ENCODE results near the gene ARHGAP15.

The ARHGAP15 gene

GRCh38 chr2:143148757-143149156 lies 19.5 kb downstream of the ARHGAP15 start:
- Histone ChIP-seq H3K36me3 (replicated peaks; ENCODE audit: insufficient read depth, low read length) (no peaks in the 10 kb centered on the region), H2AFZ (ENCODE audit: low read length) (no peak overlapping the region), H3K4me1 (ENCODE audit: low read length) (no peaks in the 10 kb centered on the region), H3F3A (ENCODE audit: insufficient read depth, low read length) (no peaks in the 10 kb centered on the region), H3K27ac (ENCODE audit: low read length) (no peak overlapping the region), H3K79me2 (ENCODE audit: low read length) (no peaks in the 10 kb centered on the region), H4K20me1 (ENCODE audit: insufficient read depth, low read length) (no peaks in the 10 kb centered on the region), H3K9me2 (replicated peaks; ENCODE audit: insufficient read depth, low read length) (no peaks in the 10 kb centered on the region), H3K9me3 (replicated peaks; ENCODE audit: insufficient read depth, low read length) (no peaks in the 10 kb centered on the region), H3K9ac (ENCODE audit: low read length) (no peak overlapping the region), H3K4me3 (ENCODE audit: low read length) (no peak overlapping the region), H3K27me3 (replicated peaks; ENCODE audit: insufficient read depth, low read length) (no peaks in the 10 kb centered on the region), H3K4me2 (ENCODE audit: low read depth, low read length) (no peak overlapping the region)
- DNase-seq = no peak
- TF ChIP-seq EZH2 (optimal IDR thresholded peaks at IDR 0.05; ENCODE audit: low read depth, low read length) = no peak
- TF ChIP-seq CTCF (IDR thresholded peaks at IDR 0.05; ENCODE audit: low read length) = no peak
- no peak for TF ChIP-seq EZH2phosphoT487 (IDR thresholded peaks at IDR 0.05; ENCODE audit: low read length)

GRCh38 chr2:143150287-143150686 lies 21.1 kb downstream of the ARHGAP15 start:
- Histone ChIP-seq H3K79me2 (ENCODE audit: low read length) (no peaks in the 10 kb centered on the region), H4K20me1 (ENCODE audit: insufficient read depth, low read length) (no peaks in the 10 kb centered on the region), H3K9me3 (replicated peaks; ENCODE audit: insufficient read depth, low read length) (no peaks in the 10 kb centered on the region), H3K4me3 (ENCODE audit: low read length) (no peak overlapping the region), H3K36me3 (replicated peaks; ENCODE audit: insufficient read depth, low read length) (no peaks in the 10 kb centered on the region), H3K4me1 (ENCODE audit: low read length) (no peaks in the 10 kb centered on the region), H3K9me2 (replicated peaks; ENCODE audit: insufficient read depth, low read length) (no peaks in the 10 kb centered on the region), H3K27me3 (replicated peaks; ENCODE audit: insufficient read depth, low read length) (no peaks in the 10 kb centered on the region), H2AFZ (ENCODE audit: low read length) (no peak overlapping the region), H3K27ac (ENCODE audit: low read length) (no peak overlapping the region), H3F3A (ENCODE audit: insufficient read depth, low read length) (no peaks in the 10 kb centered on the region), H3K4me2 (ENCODE audit: low read depth, low read length) (no peak overlapping the region), H3K9ac (ENCODE audit: low read length) (no peak overlapping the region)
- TF ChIP-seq EZH2 (optimal IDR thresholded peaks at IDR 0.05; ENCODE audit: low read depth, low read length) (no peak), EZH2phosphoT487 (IDR thresholded peaks at IDR 0.05; ENCODE audit: low read length) (no peak), CTCF (IDR thresholded peaks at IDR 0.05; ENCODE audit: low read length) (no peak)
- DNase-seq = no peak

GRCh38 chr2:143151111-143151752 lies 22.0 kb downstream of the ARHGAP15 start:
- Histone ChIP-seq H2AFZ (ENCODE audit: low read length) (no peak overlapping the region), H3K4me3 (ENCODE audit: low read length) (no peak overlapping the region), H3K9me2 (replicated peaks; ENCODE audit: insufficient read depth, low read length) (no peaks in the 10 kb centered on the region), H3K4me2 (ENCODE audit: low read depth, low read length) (no peak overlapping the region), H4K20me1 (ENCODE audit: insufficient read depth, low read length) (no peaks in the 10 kb centered on the region), H3K9ac (ENCODE audit: low read length) (no peak overlapping the region), H3F3A (ENCODE audit: insufficient read depth, low read length) (no peaks in the 10 kb centered on the region), H3K27ac (ENCODE audit: low read length) (no peak overlapping the region), H3K27me3 (replicated peaks; ENCODE audit: insufficient read depth, low read length) (no peaks in the 10 kb centered on the region), H3K36me3 (replicated peaks; ENCODE audit: insufficient read depth, low read length) (no peaks in the 10 kb centered on the region), H3K79me2 (ENCODE audit: low read length) (no peaks in the 10 kb centered on the region), H3K4me1 (ENCODE audit: low read length) (no peaks in the 10 kb centered on the region), H3K9me3 (replicated peaks; ENCODE audit: insufficient read depth, low read length) (no peaks in the 10 kb centered on the region)
- TF ChIP-seq EZH2phosphoT487 (IDR thresholded peaks at IDR 0.05; ENCODE audit: low read length) = no peak
- no peak for TF ChIP-seq EZH2 (optimal IDR thresholded peaks at IDR 0.05; ENCODE audit: low read depth, low read length)
- no peak for TF ChIP-seq CTCF (IDR thresholded peaks at IDR 0.05; ENCODE audit: low read length)
- no peak for DNase-seq

Data from MM.1S (cell line).